ENCODE results near the gene ANKS1A. TPM values are rescaled to one million over a fixed set of nuclear protein-coding genes. Genes with fewer than 3 reads are reported as not detected.
A peak's percentile ranks its signal among the peaks of the same experiment; 100 is the strongest.

The ANKS1A gene
- total and polyA plus RNA-seq, 10 donors = 5.1 to 68.9 (median 45.6) TPM

- peak overlapping the region in 6 of 8 donors; percentile 4 to 67 (median 8) for H3K4me3 ChIP-seq
- no peak for DNase-seq
- H3K27me3 ChIP-seq (replicated peaks in 1 of 7) = no peaks in the 10 kb centered on the region
- TF ChIP-seq CTCF (IDR thresholded peaks at IDR 0.05 in 8 of 11, conservative IDR thresholded peaks at IDR 0.05 in 3 of 11) (peak in 2 of 11 experiments; percentile 22 to 30), POLR2AphosphoS5 (IDR thresholded peaks at IDR 0.05) (no peak)
- peak overlapping the region in 7 of 8 donors; percentile 4 to 88 (median 68) for H3K27ac ChIP-seq
- intact Hi-C loops (cut with DNase I; ENCODE audit: low total_unique reads) = no loop called here
- peaks cover 16 to 82% (median 38%) of the 10 kb centered on the region in 6 donors for H3K4me1 ChIP-seq
- peaks cover 0 to 74% (median 0%) of the 10 kb centered on the region in 6 donors for H3K36me3 ChIP-seq
- no peaks in the 10 kb centered on the region for H3K9me3 ChIP-seq
- 52 to 71% (median 69%) methylated on average over 11 of the region's 11 CpGs for WGBS, 5 donors
These were observed 136.5 kb downstream of the ANKS1A start for GRCh38 chr6:35025232-35026188.

- no peak for TF ChIP-seq CTCF (IDR thresholded peaks at IDR 0.05 in 8 of 11, conservative IDR thresholded peaks at IDR 0.05 in 3 of 11)
- TF ChIP-seq POLR2A (IDR thresholded peaks at IDR 0.05) = no peak
- TF ChIP-seq POLR2AphosphoS5 (IDR thresholded peaks at IDR 0.05) = no peak
- no peak for DNase-seq
- Histone ChIP-seq H3K36me3 (peaks cover 0 to 73% (median 1%) of the 10 kb centered on the region in 6 donors), H3K4me1 (peaks cover 15 to 87% (median 40%) of the 10 kb centered on the region in 6 donors), H3K9me3 (no peaks in the 10 kb centered on the region), H3K27me3 (replicated peaks in 1 of 7) (no peaks in the 10 kb centered on the region), H3K27ac (peak overlapping the region in 6 of 8 donors; percentile 1 to 88 (median 74)), H3K4me3 (no peak overlapping the region)
- WGBS, 5 donors = 63 to 73% (median 66%) methylated on average over 5 of the region's 5 CpGs
- intact Hi-C loops (cut with DNase I; ENCODE audit: low total_unique reads) = no loop called here
These were observed 137.6 kb downstream of the ANKS1A start for GRCh38 chr6:35026434-35027222.

GRCh38 chr6:35027807-35028206, 138.8 kb downstream of the ANKS1A start:
- 94 to 100% (median 94%) methylated on average over 2 of the region's 2 CpGs for whole genome bisulfite sequencing, 5 donors
- intact Hi-C loops (cut with DNase I; ENCODE audit: low total_unique reads) = no loop called here
- DNase-seq = no peak
- Histone ChIP-seq H3K36me3 (peaks cover 0 to 69% (median 1%) of the 10 kb centered on the region in 6 donors), H3K4me3 (no peak overlapping the region), H3K4me1 (peaks cover 15 to 87% (median 42%) of the 10 kb centered on the region in 6 donors), H3K27me3 (replicated peaks in 1 of 7) (no peaks in the 10 kb centered on the region), H3K9me3 (no peaks in the 10 kb centered on the region), H3K27ac (peak overlapping the region in 3 of 8 donors; percentile 10 to 84 (median 68))
- TF ChIP-seq POLR2A (IDR thresholded peaks at IDR 0.05) (no peak), POLR2AphosphoS5 (IDR thresholded peaks at IDR 0.05) (no peak), CTCF (IDR thresholded peaks at IDR 0.05 in 8 of 11, conservative IDR thresholded peaks at IDR 0.05 in 3 of 11) (no peak)
